IMR-90 (cell line): Measurements from ENCODE around the gene GREB1L. TPM values are rescaled to one million over a fixed set of nuclear protein-coding genes. Genes with fewer than 3 reads are reported as not detected.

Experiments used
- ATAC-seq: fragments of 200-7000 bp; cut with Tn5 transposase; 2 replicates; pipeline ENCODE4 v1.9.1; 2020; ENCODE audit warnings: low read depth, mild to moderate bottlenecking, moderate library complexity
- BruUV-seq: library from RNA; stranded (reverse); fragments of 400-500 nt; replicated peaks from 2 replicates; lab custom pipeline; 2021; lab: Mats Ljungman, UMichigan
- CTCF ChIA-PET: fragments of 300-600 bp; formaldehyde crosslinking; extraction: SDS; loops from one replicate; lab custom pipeline; 2021; ENCODE audit warnings: antibody characterized with exemption; lab: Yijun Ruan, JAX
- POLR2A ChIA-PET: fragments of 300-600 bp; sonication (Branson Sonifier 250); formaldehyde crosslinking; loops from one replicate; lab custom pipeline; 2022; ENCODE audit warnings: antibody characterized with exemption; ENCODE audit not compliant: unreplicated experiment; lab: Charles Lee
- DNase-seq: peaks from one replicate; pipeline ENCODE4 v3.0.0; 2013
- H2AFZ ChIP-seq: replicated peaks from 2 replicates; pipeline ENCODE3; 2013; ENCODE audit warnings: low read length, mild to moderate bottlenecking; ENCODE audit not compliant: poor library complexity
- H2AK5ac ChIP-seq: 2 replicates; pipeline ENCODE4 v1.6.1; 2013; ENCODE audit warnings: low read depth, low read length, inconsistent platforms
- H2AK9ac ChIP-seq: replicated peaks from 2 replicates; pipeline ENCODE3; 2013; ENCODE audit warnings: mild to moderate bottlenecking, low read depth, low read length, moderate library complexity; ENCODE audit not compliant: poor library complexity
- H2BK120ac ChIP-seq: 2 replicates; pipeline ENCODE4 v1.6.1; 2013; ENCODE audit warnings: low read depth, low read length, inconsistent platforms
- H2BK15ac ChIP-seq: 3 replicates; pipeline ENCODE4 v1.6.1; 2013; ENCODE audit warnings: low read depth, low read length, inconsistent platforms
- H2BK20ac ChIP-seq: 2 replicates; pipeline ENCODE4 v1.6.1; 2013; ENCODE audit warnings: low read depth, mild to moderate bottlenecking, inconsistent platforms, low read length, moderate library complexity
- H2BK5ac ChIP-seq: 2 replicates; pipeline ENCODE4 v1.6.1; 2013; ENCODE audit warnings: mild to moderate bottlenecking, low read depth, low read length, inconsistent platforms; ENCODE audit not compliant: poor library complexity, severe bottlenecking
- H3K14ac ChIP-seq: replicated peaks from 2 replicates; pipeline ENCODE4 v1.6.1; 2013; ENCODE audit warnings: low read depth, low read length, inconsistent platforms
- H3K18ac ChIP-seq: 2 replicates; pipeline ENCODE4 v1.6.1; 2013; ENCODE audit warnings: low read depth, low read length, control low read depth
- H3K23ac ChIP-seq: 2 replicates; pipeline ENCODE4 v1.6.1; 2013; ENCODE audit warnings: low read depth, low read length, inconsistent platforms
- H3K27ac ChIP-seq: 2 replicates; pipeline ENCODE4 v1.5.1; 2013; ENCODE audit warnings: mild to moderate bottlenecking, control low read depth, low read length; ENCODE audit not compliant: insufficient read depth
- H3K27me3 ChIP-seq: 2 replicates; pipeline ENCODE4 v1.6.1; 2013; ENCODE audit warnings: low read length; ENCODE audit not compliant: control insufficient read depth, insufficient read depth
- H3K36me3 ChIP-seq: 2 replicates; pipeline ENCODE4 v1.6.1; 2013; ENCODE audit warnings: low read length, mixed read lengths; ENCODE audit not compliant: control insufficient read depth, insufficient read depth
- H3K4ac ChIP-seq: 2 replicates; pipeline ENCODE4 v1.6.1; 2013; ENCODE audit warnings: low read depth, low read length, inconsistent platforms
- H3K4me1 ChIP-seq: 2 replicates; pipeline ENCODE4 v1.6.1; 2013; ENCODE audit warnings: low read length, mixed read lengths; ENCODE audit not compliant: control insufficient read depth, insufficient read depth
- H3K4me2 ChIP-seq: 2 replicates; pipeline ENCODE4 v1.6.1; 2013; ENCODE audit warnings: low read depth, mild to moderate bottlenecking, control low read depth, low read length, moderate library complexity
- H3K4me3 ChIP-seq: 2 replicates; pipeline ENCODE4 v1.5.1; 2013; ENCODE audit warnings: low read depth, mild to moderate bottlenecking, control low read depth, low read length, moderate library complexity; ENCODE audit not compliant: insufficient read depth
- H3K56ac ChIP-seq: 2 replicates; pipeline ENCODE4 v1.6.1; 2013; ENCODE audit warnings: low read length, inconsistent platforms; ENCODE audit not compliant: insufficient read depth; ENCODE audit errors: extremely low read depth
- H3K79me1 ChIP-seq, 2 experiments: 2 replicates each; pipeline ENCODE4 v1.6.1; 2013; ENCODE audit warnings: low read length in 2 of 2, inconsistent platforms in 1 of 2, low read depth in 1 of 2
- H3K9ac ChIP-seq: 2 replicates; pipeline ENCODE4 v1.6.1; 2013; ENCODE audit warnings: low read depth, low read length, control low read depth
- H3K9me1 ChIP-seq: 2 replicates; pipeline ENCODE4 v1.6.1; 2013; ENCODE audit warnings: low read length, inconsistent platforms; ENCODE audit not compliant: insufficient read depth
- H3K9me3 ChIP-seq: 2 replicates; pipeline ENCODE4 v1.6.1; 2013; ENCODE audit warnings: low read length; ENCODE audit not compliant: control insufficient read depth, insufficient read depth
- H4K20me1 ChIP-seq: 2 replicates; pipeline ENCODE4 v1.6.1; 2013; ENCODE audit warnings: low read length, inconsistent platforms; ENCODE audit not compliant: insufficient read depth
- H4K5ac ChIP-seq: 2 replicates; pipeline ENCODE4 v1.6.1; 2013; ENCODE audit warnings: mild to moderate bottlenecking, low read depth, low read length, control low read depth
- H4K8ac ChIP-seq, 2 experiments: 2 replicates each; pipeline ENCODE4 v1.6.1; 2013; ENCODE audit warnings: low read depth in 2 of 2, low read length in 2 of 2, control low read depth in 1 of 2, inconsistent platforms in 1 of 2
- H4K91ac ChIP-seq: 2 replicates; pipeline ENCODE4 v1.6.1; 2013; ENCODE audit warnings: low read depth, low read length, inconsistent platforms; ENCODE audit not compliant: insufficient read depth
- RAD21 ChIP-seq: IDR thresholded peaks from 2 replicates; pipeline ENCODE4 v1.6.1; 2012; ENCODE audit warnings: low read length, improper control_type of control experiment
- WGBS, 2 experiments: methylation state at CpG; one replicate each; pipeline versions ENCODE4 v1.1.5 to v1.1.7; 2013; ENCODE audit warnings: missing lambda C conversion rate in 2 of 2; ENCODE audit not compliant: insufficient read length in 1 of 2; ENCODE audit errors: extremely low coverage in 2 of 2; 5-methylcytosine and 5-hydroxymethylcytosine counted together
- dilution Hi-C: fragments of 300-500 bp; cut with HindIII; formaldehyde crosslinking; loops from one replicate; pipeline ENCODE4 v1.14.3; 2018; ENCODE audit warnings: low sequenced_read_pairs; ENCODE audit not compliant: unreplicated experiment
- in situ Hi-C: fragments of 300-500 bp; cut with MboI; formaldehyde crosslinking; loops from 3 replicates; pipeline ENCODE4 v1.14.3; 2019; ENCODE audit warnings: low sequenced_read_pairs, inconsistent platforms, mixed read lengths
- intact Hi-C: fragments of 100-400 bp; cut with micrococcal nuclease; formaldehyde crosslinking; loops from 2 replicates; pipeline ENCODE4 v1.10.0; 2022
- polyA plus RNA-seq, 3 experiments: library from polyadenylated mRNA; depleted of rRNA; stranded (reverse); fragments of >200 nt; gene quantifications; 2 replicates each; pipeline ENCODE4 v1.2.3, GENCODE V29; 2012; ENCODE audit warnings: low replicate concordance in 1 of 3
- total RNA-seq: library from RNA; depleted of rRNA; stranded (reverse); fragments of >200 nt; gene quantifications from 2 replicates; pipeline ENCODE4 v1.2.3, GENCODE V29; 2012

Gene GREB1L
- total and polyA plus RNA-seq, 2 of the 4 experiments (the other 2 are of a cell fraction) = under 0.01 to 0.02 TPM

DNA sequence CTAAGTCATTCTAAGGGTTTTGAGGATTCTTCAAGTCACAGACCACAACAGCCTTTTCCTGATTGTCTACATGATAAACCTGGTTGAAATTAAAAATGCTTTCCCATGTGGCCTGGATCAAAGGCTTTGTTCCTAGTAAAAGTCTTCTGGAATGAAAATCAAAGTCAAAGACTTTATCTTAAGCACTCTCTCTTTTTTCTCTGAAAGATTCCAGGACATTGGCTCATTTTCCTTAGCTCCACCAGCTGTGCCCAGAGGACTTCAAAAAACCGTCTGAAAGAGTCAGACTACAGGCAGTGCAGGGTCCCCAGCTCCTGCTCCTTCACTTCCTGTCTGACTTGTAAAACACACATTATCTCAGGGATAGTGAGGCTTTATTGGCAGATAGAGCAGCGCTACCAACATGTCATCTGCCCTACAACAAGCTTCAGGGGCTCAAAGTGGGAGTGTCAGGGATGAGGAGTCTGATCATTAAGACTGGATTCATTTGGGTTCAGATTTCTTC is 210.3 kb downstream of the GREB1L start:
- H3K27me3 ChIP-seq = peaks cover 34% of the 10 kb centered on the region
- no TSS peak for BruUV-seq
- no peaks in the 10 kb centered on the region for H3K36me3 ChIP-seq
- H3K4me3 ChIP-seq = no peak overlapping the region
- peak; percentile 40 for ATAC-seq
- dilution Hi-C loops (no loop called here), in situ Hi-C loops (no loop called here), intact Hi-C loops (loop anchor here (10.0 kb wide), 1 partner anchor 208 kb away; the partner anchor contains the start of gene GREB1L)
- no peak overlapping the region for H3K14ac ChIP-seq
- H3K4me2 ChIP-seq = no peak overlapping the region
- no peak overlapping the region for H2BK5ac ChIP-seq
- H3K4ac ChIP-seq = no peak overlapping the region
- WGBS, 2 experiments = no CpG with 5 or more reads among the region's 2 CpGs
- H3K9ac ChIP-seq = no peak overlapping the region
- H3K79me1 ChIP-seq = no peaks in the 10 kb centered on the region
- peaks cover 5% of the 10 kb centered on the region; the same call in 1 of the 2 replicates for H3K4me1 ChIP-seq
- H3K23ac ChIP-seq = no peak overlapping the region
- no peak overlapping the region for H2AFZ ChIP-seq
- POLR2A ChIA-PET = no interaction called here
- H2BK120ac ChIP-seq = no peak overlapping the region
- no peak overlapping the region for H4K91ac ChIP-seq
- no peak for TF ChIP-seq RAD21
- H3K27ac ChIP-seq = no peak overlapping the region
- no peak overlapping the region for H4K5ac ChIP-seq
- CTCF ChIA-PET = interaction anchor here (1.3 to 1.4 kb wide), 2 partner anchors 37 to 257 kb away, joined by 5 read pairs; no protein-coding TSS in a partner anchor
- H2BK20ac ChIP-seq = no peak overlapping the region
- DNase-seq = no peak
- no peaks in the 10 kb centered on the region for H3K9me1 ChIP-seq
- no peak overlapping the region for H2AK9ac ChIP-seq
- H4K20me1 ChIP-seq = no peaks in the 10 kb centered on the region
- H3K56ac ChIP-seq = no peak overlapping the region
- H2AK5ac ChIP-seq = no peak overlapping the region
- H3K9me3 ChIP-seq = no peaks in the 10 kb centered on the region
- H3K18ac ChIP-seq = no peak overlapping the region
- H4K8ac ChIP-seq = no peak overlapping the region
- no peak overlapping the region for H2BK15ac ChIP-seq
